NCI-H510A treated with DMSO at 0.1 percent for 48 hours (cell line): Measurements from ENCODE around the gene PAX6.

Experiments
- DNase-seq: peaks from one replicate; lab custom pipeline; 2025; lab: John Stamatoyannopoulos, UW

The PAX6 gene

GRCh38 chr11:31797190-31798056 lies 13.7 kb downstream of the PAX6 start:
- DNase-seq: no peak

- DNase-seq: no peak
These were observed 14.5 kb downstream of the PAX6 start for GRCh38 chr11:31796499-31797189.

GRCh38 chr11:31795706-31796498 lies 15.2 kb downstream of the PAX6 start:
- DNase-seq: no peak

- no peak for DNase-seq
These were observed 16.6 kb downstream of the PAX6 start for GRCh38 chr11:31794548-31794947.

GRCh38 chr11:31793264-31793663 lies 17.9 kb downstream of the PAX6 start:
- DNase-seq: no peak

GRCh38 chr11:31792456-31792855 lies 18.7 kb downstream of the PAX6 start:
- no peak for DNase-seq

GRCh38 chr11:31792036-31792435 lies 19.1 kb downstream of the PAX6 start:
- no peak for DNase-seq

GRCh38 chr11:31790649-31791048 lies 20.5 kb downstream of the PAX6 start:
- DNase-seq: no peak

GRCh38 chr11:31788085-31788484 lies 23.0 kb downstream of the PAX6 start:
- DNase-seq: no peak

GRCh38 chr11:31786996-31787685 lies 24.0 kb downstream of the PAX6 start:
- no peak for DNase-seq

- no peak for DNase-seq
These were observed 26.5 kb downstream of the PAX6 start for GRCh38 chr11:31784611-31785010.

- DNase-seq: no peak
These were observed 27.9 kb downstream of the PAX6 start for GRCh38 chr11:31783252-31783651.

GRCh38 chr11:31782257-31782656 lies 28.9 kb downstream of the PAX6 start:
- DNase-seq: no peak

- no peak for DNase-seq
These were observed 30.6 kb downstream of the PAX6 start for GRCh38 chr11:31780480-31780971.

GRCh38 chr11:31780078-31780477 lies 31.0 kb downstream of the PAX6 start:
- no peak for DNase-seq

- DNase-seq: no peak
These were observed 31.7 kb downstream of the PAX6 start for GRCh38 chr11:31779374-31779791.

GRCh38 chr11:31772412-31772811 lies 38.7 kb downstream of the PAX6 start:
- DNase-seq: no peak

- no peak for DNase-seq
These were observed 41.0 kb downstream of the PAX6 start for GRCh38 chr11:31770011-31770700.

GRCh38 chr11:31768749-31769640 lies 42.1 kb downstream of the PAX6 start:
- no peak for DNase-seq

GRCh38 chr11:31767685-31768084 lies 43.4 kb downstream of the PAX6 start:
- no peak for DNase-seq
